ENCODE results near the gene SLC4A4. TPM values are rescaled to one million over a fixed set of nuclear protein-coding genes. Genes with fewer than 3 reads are reported as not detected.
A peak's percentile ranks its signal among the peaks of the same experiment; 100 is the strongest.

SLC4A4 gene
- total and polyA plus RNA-seq, 2 donors (not counting 1 experiment from before 2014, with no cell fraction given): 12.2 to 33.4 TPM

DNA sequence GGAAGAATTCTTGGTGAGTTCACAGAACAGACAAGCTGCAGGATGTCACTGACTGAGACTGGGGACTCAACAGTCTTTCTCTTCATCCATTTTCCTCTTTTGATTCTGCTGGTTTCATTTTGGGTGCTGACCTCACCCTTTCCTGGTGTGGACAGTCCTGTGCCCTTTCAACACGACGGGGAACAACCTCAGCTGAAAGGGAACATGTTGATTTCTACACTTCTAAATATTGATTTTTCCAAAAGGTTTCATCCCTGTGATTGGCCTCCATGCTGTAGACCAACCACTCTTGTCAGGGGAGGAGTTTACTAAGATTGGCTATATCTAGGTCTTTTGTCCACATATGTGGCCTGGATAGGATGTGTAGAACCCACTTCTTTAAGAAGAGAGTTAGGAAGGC lies 91.8 kb downstream of the SLC4A4 start:
- Histone ChIP-seq H4K20me1 (ENCODE audit: control insufficient read depth, extremely low read depth, insufficient read depth, low read length) (no peaks in the 10 kb centered on the region), H3K4me3 (replicated peaks in 1 of 4; ENCODE audit: control extremely low read depth in 1 of 4, insufficient read depth in 1 of 4, low read depth in 3 of 4, low read length in 4 of 4) (no peak overlapping the region), H3K4me2 (ENCODE audit: extremely low read depth, insufficient read depth, low read length) (no peak overlapping the region), H3K9ac (ENCODE audit: insufficient read depth, low read length) (no peak overlapping the region), H3K27ac (ENCODE audit: insufficient read depth, low read length) (no peak overlapping the region), H3K79me2 (ENCODE audit: control insufficient read depth, insufficient read depth, low read length) (no peaks in the 10 kb centered on the region), H3K9me3 (ENCODE audit: control insufficient read depth, insufficient read depth, low read depth, low read length) (no peaks in the 10 kb centered on the region), H3K27me3 (ENCODE audit: control insufficient read depth, insufficient read depth, low read length) (no peaks in the 10 kb centered on the region), H2AFZ (ENCODE audit: low read length) (no peak overlapping the region), H3K4me1 (ENCODE audit: control insufficient read depth, extremely low read depth, insufficient read depth, low read length) (no peaks in the 10 kb centered on the region), H3K36me3 (ENCODE audit: control insufficient read depth, insufficient read depth, low read length) (no peaks in the 10 kb centered on the region)
- DNase-seq (ENCODE audit: low read depth in 2 of 2): no peak
- TF ChIP-seq, protein P1, sequence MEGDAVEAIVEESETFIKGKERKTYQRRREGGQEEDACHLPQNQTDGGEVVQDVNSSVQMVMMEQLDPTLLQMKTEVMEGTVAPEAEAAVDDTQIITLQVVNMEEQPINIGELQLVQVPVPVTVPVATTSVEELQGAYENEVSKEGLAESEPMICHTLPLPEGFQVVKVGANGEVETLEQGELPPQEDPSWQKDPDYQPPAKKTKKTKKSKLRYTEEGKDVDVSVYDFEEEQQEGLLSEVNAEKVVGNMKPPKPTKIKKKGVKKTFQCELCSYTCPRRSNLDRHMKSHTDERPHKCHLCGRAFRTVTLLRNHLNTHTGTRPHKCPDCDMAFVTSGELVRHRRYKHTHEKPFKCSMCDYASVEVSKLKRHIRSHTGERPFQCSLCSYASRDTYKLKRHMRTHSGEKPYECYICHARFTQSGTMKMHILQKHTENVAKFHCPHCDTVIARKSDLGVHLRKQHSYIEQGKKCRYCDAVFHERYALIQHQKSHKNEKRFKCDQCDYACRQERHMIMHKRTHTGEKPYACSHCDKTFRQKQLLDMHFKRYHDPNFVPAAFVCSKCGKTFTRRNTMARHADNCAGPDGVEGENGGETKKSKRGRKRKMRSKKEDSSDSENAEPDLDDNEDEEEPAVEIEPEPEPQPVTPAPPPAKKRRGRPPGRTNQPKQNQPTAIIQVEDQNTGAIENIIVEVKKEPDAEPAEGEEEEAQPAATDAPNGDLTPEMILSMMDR (conservative IDR thresholded peaks at IDR 0.05 in 1 of 2, IDR thresholded peaks at IDR 0.05 in 1 of 2; ENCODE audit: low read depth in 1 of 2, low read length in 2 of 2): no peak
- no peak for TF ChIP-seq EZH2 (IDR thresholded peaks at IDR 0.05; ENCODE audit: low read length, missing control alignments)

GRCh38 chr4:71440612-71441011 lies 101.8 kb downstream of the SLC4A4 start:
- Histone ChIP-seq H3K4me3 (replicated peaks in 1 of 4; ENCODE audit: control extremely low read depth in 1 of 4, insufficient read depth in 1 of 4, low read depth in 3 of 4, low read length in 4 of 4) (no peak overlapping the region), H3K9ac (ENCODE audit: insufficient read depth, low read length) (no peak overlapping the region), H3K27ac (ENCODE audit: insufficient read depth, low read length) (no peak overlapping the region), H3K36me3 (ENCODE audit: control insufficient read depth, insufficient read depth, low read length) (no peaks in the 10 kb centered on the region), H3K79me2 (ENCODE audit: control insufficient read depth, insufficient read depth, low read length) (no peaks in the 10 kb centered on the region), H3K4me1 (ENCODE audit: control insufficient read depth, extremely low read depth, insufficient read depth, low read length) (no peaks in the 10 kb centered on the region), H3K27me3 (ENCODE audit: control insufficient read depth, insufficient read depth, low read length) (no peaks in the 10 kb centered on the region), H3K4me2 (ENCODE audit: extremely low read depth, insufficient read depth, low read length) (no peak overlapping the region), H4K20me1 (ENCODE audit: control insufficient read depth, extremely low read depth, insufficient read depth, low read length) (no peaks in the 10 kb centered on the region), H3K9me3 (ENCODE audit: control insufficient read depth, insufficient read depth, low read depth, low read length) (no peaks in the 10 kb centered on the region), H2AFZ (ENCODE audit: low read length) (no peak overlapping the region)
- TF ChIP-seq EZH2 (IDR thresholded peaks at IDR 0.05; ENCODE audit: low read length, missing control alignments): no peak
- TF ChIP-seq, protein P1 (conservative IDR thresholded peaks at IDR 0.05 in 1 of 2, IDR thresholded peaks at IDR 0.05 in 1 of 2; ENCODE audit: low read depth in 1 of 2, low read length in 2 of 2): no peak
- DNase-seq (ENCODE audit: low read depth in 2 of 2): no peak

- Histone ChIP-seq H2AFZ (ENCODE audit: low read length) (no peak overlapping the region), H3K79me2 (ENCODE audit: control insufficient read depth, insufficient read depth, low read length) (no peaks in the 10 kb centered on the region), H3K36me3 (ENCODE audit: control insufficient read depth, insufficient read depth, low read length) (no peaks in the 10 kb centered on the region), H3K9me3 (ENCODE audit: control insufficient read depth, insufficient read depth, low read depth, low read length) (no peaks in the 10 kb centered on the region), H3K27me3 (ENCODE audit: control insufficient read depth, insufficient read depth, low read length) (no peaks in the 10 kb centered on the region), H3K4me2 (ENCODE audit: extremely low read depth, insufficient read depth, low read length) (no peak overlapping the region), H3K9ac (ENCODE audit: insufficient read depth, low read length) (no peak overlapping the region), H3K4me3 (replicated peaks in 1 of 4; ENCODE audit: control extremely low read depth in 1 of 4, insufficient read depth in 1 of 4, low read depth in 3 of 4, low read length in 4 of 4) (no peak overlapping the region), H4K20me1 (ENCODE audit: control insufficient read depth, extremely low read depth, insufficient read depth, low read length) (no peaks in the 10 kb centered on the region), H3K27ac (ENCODE audit: insufficient read depth, low read length) (no peak overlapping the region), H3K4me1 (ENCODE audit: control insufficient read depth, extremely low read depth, insufficient read depth, low read length) (no peaks in the 10 kb centered on the region)
- DNase-seq (ENCODE audit: low read depth in 2 of 2): peak in 1 of 2 donors; percentile 68
- no peak for TF ChIP-seq EZH2 (IDR thresholded peaks at IDR 0.05; ENCODE audit: low read length, missing control alignments)
- TF ChIP-seq, protein P1 (conservative IDR thresholded peaks at IDR 0.05 in 1 of 2, IDR thresholded peaks at IDR 0.05 in 1 of 2; ENCODE audit: low read depth in 1 of 2, low read length in 2 of 2): no peak
Observed at GRCh38 chr4:71441186-71442169, 102.7 kb downstream of the SLC4A4 start.

All from fibroblast of lung (primary cell).